ENCODE data around the gene NLK.
"Not testable (repeated sequence)": the region's sequence is repeated elsewhere in the genome, so short reads cannot be mapped to it uniquely, and the experiment has no call there.

Gene NLK

DNA sequence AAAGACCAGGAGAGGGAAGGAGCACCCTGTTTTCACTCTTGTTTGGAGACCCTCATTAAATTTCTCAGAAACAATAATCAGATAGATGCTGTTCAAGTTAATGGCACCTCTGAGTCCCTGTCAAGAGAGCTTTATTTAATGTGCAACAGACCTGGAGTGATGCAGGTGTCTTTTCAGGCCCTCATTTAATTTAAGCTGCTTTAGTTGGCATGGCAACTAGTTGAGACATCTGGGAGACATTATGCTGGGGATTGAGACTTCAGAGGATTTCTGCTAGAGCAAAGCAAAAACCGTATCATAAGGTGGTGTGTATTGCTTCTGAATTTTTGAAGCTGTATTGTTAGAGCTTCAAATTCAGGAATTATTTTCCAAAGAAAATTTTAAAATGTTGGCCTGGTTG lies 108.5 kb downstream of the NLK start:
- Histone ChIP-seq H3K9me2 (replicated peaks; ENCODE audit: low read depth, low read length) (no peaks in the 10 kb centered on the region), H3K4me1 (ENCODE audit: insufficient read depth, low read length, poor library complexity, severe bottlenecking) (no peaks in the 10 kb centered on the region), H3K79me2 (ENCODE audit: insufficient read depth, low read length) (no peaks in the 10 kb centered on the region), H3K36me3 (ENCODE audit: insufficient read depth, low read length) (no peaks in the 10 kb centered on the region), H4K20me1 (ENCODE audit: insufficient read depth, low read length, poor library complexity, severe bottlenecking) (no peaks in the 10 kb centered on the region), H3K9me3 (ENCODE audit: insufficient read depth, low read depth, low read length) (no peaks in the 10 kb centered on the region), H3F3A (ENCODE audit: low read depth) (no peaks in the 10 kb centered on the region), H3K27me3 (ENCODE audit: insufficient read depth, low read length, poor library complexity, severe bottlenecking) (no peaks in the 10 kb centered on the region), H3K4me2 (ENCODE audit: low read depth, low read length, poor library complexity, severe bottlenecking) (no peak overlapping the region), H3K4me3 (ENCODE audit: low read length, poor library complexity, severe bottlenecking) (no peak overlapping the region), H2AFZ (ENCODE audit: low read length) (no peak overlapping the region), H3K9ac (ENCODE audit: low read depth, low read length, poor library complexity, severe bottlenecking) (no peak overlapping the region)
- no peak for TF ChIP-seq EZH2phosphoT487 (IDR thresholded peaks at IDR 0.05; ENCODE audit: borderline replicate concordance)
- TF ChIP-seq, protein P1, sequence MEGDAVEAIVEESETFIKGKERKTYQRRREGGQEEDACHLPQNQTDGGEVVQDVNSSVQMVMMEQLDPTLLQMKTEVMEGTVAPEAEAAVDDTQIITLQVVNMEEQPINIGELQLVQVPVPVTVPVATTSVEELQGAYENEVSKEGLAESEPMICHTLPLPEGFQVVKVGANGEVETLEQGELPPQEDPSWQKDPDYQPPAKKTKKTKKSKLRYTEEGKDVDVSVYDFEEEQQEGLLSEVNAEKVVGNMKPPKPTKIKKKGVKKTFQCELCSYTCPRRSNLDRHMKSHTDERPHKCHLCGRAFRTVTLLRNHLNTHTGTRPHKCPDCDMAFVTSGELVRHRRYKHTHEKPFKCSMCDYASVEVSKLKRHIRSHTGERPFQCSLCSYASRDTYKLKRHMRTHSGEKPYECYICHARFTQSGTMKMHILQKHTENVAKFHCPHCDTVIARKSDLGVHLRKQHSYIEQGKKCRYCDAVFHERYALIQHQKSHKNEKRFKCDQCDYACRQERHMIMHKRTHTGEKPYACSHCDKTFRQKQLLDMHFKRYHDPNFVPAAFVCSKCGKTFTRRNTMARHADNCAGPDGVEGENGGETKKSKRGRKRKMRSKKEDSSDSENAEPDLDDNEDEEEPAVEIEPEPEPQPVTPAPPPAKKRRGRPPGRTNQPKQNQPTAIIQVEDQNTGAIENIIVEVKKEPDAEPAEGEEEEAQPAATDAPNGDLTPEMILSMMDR (conservative IDR thresholded peaks at IDR 0.05; ENCODE audit: low read length) = no peak

GRCh38 chr17:28154214-28154613 lies 111.7 kb downstream of the NLK start:
- Histone ChIP-seq H3K27me3 (ENCODE audit: insufficient read depth, low read length, poor library complexity, severe bottlenecking) (no peaks in the 10 kb centered on the region), H3K4me2 (ENCODE audit: low read depth, low read length, poor library complexity, severe bottlenecking) (no peak overlapping the region), H3F3A (ENCODE audit: low read depth) (no peaks in the 10 kb centered on the region), H3K9me2 (replicated peaks; ENCODE audit: low read depth, low read length) (no peaks in the 10 kb centered on the region), H3K9me3 (ENCODE audit: insufficient read depth, low read depth, low read length) (no peaks in the 10 kb centered on the region), H3K4me1 (ENCODE audit: insufficient read depth, low read length, poor library complexity, severe bottlenecking) (peaks cover 5% of the 10 kb centered on the region), H3K79me2 (ENCODE audit: insufficient read depth, low read length) (no peaks in the 10 kb centered on the region), H3K36me3 (ENCODE audit: insufficient read depth, low read length) (no peaks in the 10 kb centered on the region), H4K20me1 (ENCODE audit: insufficient read depth, low read length, poor library complexity, severe bottlenecking) (no peaks in the 10 kb centered on the region), H3K4me3 (ENCODE audit: low read length, poor library complexity, severe bottlenecking) (no peak overlapping the region), H3K9ac (ENCODE audit: low read depth, low read length, poor library complexity, severe bottlenecking) (no peak overlapping the region), H2AFZ (ENCODE audit: low read length) (no peak overlapping the region)
- TF ChIP-seq EZH2phosphoT487 (IDR thresholded peaks at IDR 0.05; ENCODE audit: borderline replicate concordance) = no peak
- TF ChIP-seq, protein P1 (conservative IDR thresholded peaks at IDR 0.05; ENCODE audit: low read length) = no peak

- not testable (repeated sequence) for H3K4me3 ChIP-seq (ENCODE audit: low read length, poor library complexity, severe bottlenecking)
Measured at GRCh38 chr17:28155405-28155804, 112.9 kb downstream of the NLK start.

DNA sequence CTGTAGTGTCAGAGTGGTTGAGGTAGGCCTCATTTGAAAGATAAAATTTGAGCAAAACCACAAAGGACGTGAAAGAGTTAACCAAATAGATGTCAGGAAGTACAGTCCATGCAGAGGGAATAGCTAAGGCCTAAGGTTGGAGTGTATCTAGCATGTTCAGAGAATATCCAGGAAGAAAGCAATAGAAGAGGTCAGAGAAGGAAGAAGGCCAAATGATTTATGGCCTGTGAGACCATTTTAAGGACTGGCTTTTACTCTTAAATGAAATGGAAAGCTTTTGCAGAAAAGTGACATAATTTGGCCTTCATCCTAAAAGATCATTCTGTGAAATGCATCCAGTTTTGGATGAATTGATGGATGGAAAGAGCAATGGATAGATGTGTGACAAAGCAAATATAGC lies 116.5 kb downstream of the NLK start:
- H3K9ac ChIP-seq (ENCODE audit: low read depth, low read length, poor library complexity, severe bottlenecking) = no peak overlapping the region
- no peaks in the 10 kb centered on the region for H3K9me3 ChIP-seq (ENCODE audit: insufficient read depth, low read depth, low read length)
- H3K4me3 ChIP-seq (ENCODE audit: low read length, poor library complexity, severe bottlenecking) = no peak overlapping the region
- no peak overlapping the region for H3K4me2 ChIP-seq (ENCODE audit: low read depth, low read length, poor library complexity, severe bottlenecking)
- H3F3A ChIP-seq (ENCODE audit: low read depth) = no peaks in the 10 kb centered on the region
- no peaks in the 10 kb centered on the region for H3K27me3 ChIP-seq (ENCODE audit: insufficient read depth, low read length, poor library complexity, severe bottlenecking)
- no peaks in the 10 kb centered on the region for H3K36me3 ChIP-seq (ENCODE audit: insufficient read depth, low read length)
- TF ChIP-seq, protein P1 (conservative IDR thresholded peaks at IDR 0.05; ENCODE audit: low read length) = no peak
- no peaks in the 10 kb centered on the region for H3K79me2 ChIP-seq (ENCODE audit: insufficient read depth, low read length)
- no peak overlapping the region for H2AFZ ChIP-seq (ENCODE audit: low read length)
- H4K20me1 ChIP-seq (ENCODE audit: insufficient read depth, low read length, poor library complexity, severe bottlenecking) = no peaks in the 10 kb centered on the region
- H3K9me2 ChIP-seq (replicated peaks; ENCODE audit: low read depth, low read length) = no peaks in the 10 kb centered on the region
- H3K4me1 ChIP-seq (ENCODE audit: insufficient read depth, low read length, poor library complexity, severe bottlenecking) = peaks cover 5% of the 10 kb centered on the region

More at GRCh38 chr17:28155405-28155804, 112.9 kb downstream of the NLK start:
- H3K36me3 ChIP-seq (ENCODE audit: insufficient read depth, low read length); H2AFZ ChIP-seq (ENCODE audit: low read length); H3K9ac ChIP-seq (ENCODE audit: low read depth, low read length, poor library complexity, severe bottlenecking); H3K79me2 ChIP-seq (ENCODE audit: insufficient read depth, low read length); H3K4me1 ChIP-seq (ENCODE audit: insufficient read depth, low read length, poor library complexity, severe bottlenecking); H4K20me1 ChIP-seq (ENCODE audit: insufficient read depth, low read length, poor library complexity, severe bottlenecking); H3K9me3 ChIP-seq (ENCODE audit: insufficient read depth, low read depth, low read length); H3K9me2 ChIP-seq (replicated peaks; ENCODE audit: low read depth, low read length); H3F3A ChIP-seq (ENCODE audit: low read depth); H3K4me2 ChIP-seq (ENCODE audit: low read depth, low read length, poor library complexity, severe bottlenecking); H3K27me3 ChIP-seq (ENCODE audit: insufficient read depth, low read length, poor library complexity, severe bottlenecking): not testable (repeated sequence)

Measured in Loucy (cell line).